HG03520 (cell line): ENCODE data around the gene BORCS5.
"Not testable (repeated sequence)": the region's sequence is repeated elsewhere in the genome, so short reads cannot be mapped to it uniquely, and the experiment has no call there.

Experiments used
- ATAC-seq: cut with Tn5 transposase; IDR thresholded peaks from one replicate; pipeline ENCODE4 v1.9.1; 2021; ENCODE audit warnings: mild to moderate bottlenecking, moderate library complexity; ENCODE audit not compliant: unreplicated experiment

BORCS5 gene

GRCh38 chr12:12351468-12352185, 5.3 kb upstream of the BORCS5 start:
- ATAC-seq, result not testable (repeated sequence)

- ATAC-seq, result no peak
These were observed 3.6 kb upstream of the BORCS5 start for GRCh38 chr12:12353276-12353675.

GRCh38 chr12:12353807-12354206, 3.1 kb upstream of the BORCS5 start:
- no peak for ATAC-seq

GRCh38 chr12:12356467-12356895, 397 bp upstream of the BORCS5 start:
- no peak for ATAC-seq

GRCh38 chr12:12357719-12358461, 1.0 kb downstream of the BORCS5 start:
- ATAC-seq, result no peak

GRCh38 chr12:12358528-12358927, 1.6 kb downstream of the BORCS5 start:
- no peak for ATAC-seq

- no peak for ATAC-seq
These were observed 8.0 kb downstream of the BORCS5 start for GRCh38 chr12:12364787-12365445.

- no peak for ATAC-seq
These were observed 8.5 kb downstream of the BORCS5 start for GRCh38 chr12:12365446-12365802.

- ATAC-seq, result no peak
These were observed 9.1 kb downstream of the BORCS5 start for GRCh38 chr12:12365931-12366431.

GRCh38 chr12:12366701-12367481, 10.0 kb downstream of the BORCS5 start:
- ATAC-seq, result no peak

GRCh38 chr12:12367482-12367998, 10.7 kb downstream of the BORCS5 start:
- no peak for ATAC-seq

GRCh38 chr12:12372946-12373722, 16.3 kb downstream of the BORCS5 start:
- no peak for ATAC-seq

GRCh38 chr12:12376646-12377448, 20.0 kb downstream of the BORCS5 start:
- ATAC-seq, result peak; percentile 48

- ATAC-seq, result no peak
These were observed 21.7 kb downstream of the BORCS5 start for GRCh38 chr12:12378616-12379015.

- no peak for ATAC-seq
These were observed 23.2 kb downstream of the BORCS5 start for GRCh38 chr12:12379831-12380730.

- no peak for ATAC-seq
These were observed 24.2 kb downstream of the BORCS5 start for GRCh38 chr12:12380949-12381593.

GRCh38 chr12:12381982-12382381, 25.1 kb downstream of the BORCS5 start:
- no peak for ATAC-seq
